Brain microvascular endothelial cell (primary cell): ENCODE data around the gene COL25A1.

Experiments
- DNase-seq: peaks from one replicate; pipeline ENCODE4 v3.0.0-alpha.2; 2020
- H3K27ac ChIP-seq: fragments of 250-450 bp; sonication (Bioruptor Pico); 2 replicates; pipeline ENCODE4 v1.5.1; 2020; ENCODE audit warnings: mild to moderate bottlenecking, moderate library complexity
- H3K27me3 ChIP-seq: fragments of 250-450 bp; sonication (Bioruptor Pico); replicated peaks from 2 replicates; pipeline ENCODE4 v1.5.1; 2020; ENCODE audit warnings: mild to moderate bottlenecking
- H3K36me3 ChIP-seq: fragments of 250-450 bp; sonication (Bioruptor Pico); replicated peaks from 2 replicates; pipeline ENCODE4 v1.5.1; 2020; ENCODE audit warnings: mild to moderate bottlenecking
- H3K4me3 ChIP-seq: 2 replicates; pipeline ENCODE4 v1.5.1; 2011; ENCODE audit warnings: low read depth, mild to moderate bottlenecking, control low read depth, low read length, moderate library complexity
- CTCF ChIP-seq: IDR thresholded peaks from 2 replicates; pipeline ENCODE4 v1.5.1; 2011; ENCODE audit warnings: low read depth, mild to moderate bottlenecking, moderate library complexity, low read length, control low read depth, inconsistent platforms; ENCODE audit errors: missing control alignments
- in situ Hi-C: cut with HindIII; loops from 2 replicates; pipeline ENCODE4 v1.10.0; 2017; ENCODE audit warnings: low sequenced_read_pairs, low pct_ligation_motif_present

COL25A1 gene

GRCh38 chr4:108834166-108834834 is 468.2 kb downstream of the COL25A1 start:
- H3K4me3 ChIP-seq, result no peak overlapping the region
- peak; percentile 87 for DNase-seq
- no peak overlapping the region for H3K27ac ChIP-seq
- in situ Hi-C loops, result no loop called here
- TF ChIP-seq CTCF, result no peak
- no peaks in the 10 kb centered on the region for H3K27me3 ChIP-seq
- H3K36me3 ChIP-seq, result no peaks in the 10 kb centered on the region

DNA sequence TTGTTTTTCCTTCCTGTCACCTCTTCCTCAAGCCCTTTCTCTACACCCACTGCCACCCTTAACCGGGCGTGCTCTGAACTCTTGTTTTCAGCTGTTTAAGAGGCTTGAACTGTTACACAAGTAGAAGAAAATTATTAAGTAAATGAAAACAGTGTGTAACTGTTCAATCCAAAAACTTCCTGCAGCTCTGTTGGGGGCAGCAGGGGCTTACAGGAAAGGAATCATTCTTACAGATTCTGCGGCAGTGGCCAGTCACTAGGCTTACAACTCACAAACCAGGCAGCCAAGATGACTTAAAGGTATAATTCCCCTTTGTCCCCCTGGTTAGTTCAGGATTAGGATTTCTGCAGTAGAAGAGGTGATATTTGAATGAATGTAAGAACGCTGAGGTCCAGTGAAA is 469.4 kb downstream of the COL25A1 start:
- TF ChIP-seq CTCF, result no peak
- in situ Hi-C loops, result no loop called here
- Histone ChIP-seq H3K36me3 (no peaks in the 10 kb centered on the region), H3K4me3 (no peak overlapping the region), H3K27ac (no peak overlapping the region), H3K27me3 (no peaks in the 10 kb centered on the region)
- DNase-seq, result no peak

- Histone ChIP-seq H3K27me3 (no peaks in the 10 kb centered on the region), H3K4me3 (no peak overlapping the region), H3K27ac (no peak overlapping the region), H3K36me3 (no peaks in the 10 kb centered on the region)
- DNase-seq, result no peak
- TF ChIP-seq CTCF, result no peak
- in situ Hi-C loops, result no loop called here
Measured at GRCh38 chr4:108831886-108832285, 470.6 kb downstream of the COL25A1 start.

DNA sequence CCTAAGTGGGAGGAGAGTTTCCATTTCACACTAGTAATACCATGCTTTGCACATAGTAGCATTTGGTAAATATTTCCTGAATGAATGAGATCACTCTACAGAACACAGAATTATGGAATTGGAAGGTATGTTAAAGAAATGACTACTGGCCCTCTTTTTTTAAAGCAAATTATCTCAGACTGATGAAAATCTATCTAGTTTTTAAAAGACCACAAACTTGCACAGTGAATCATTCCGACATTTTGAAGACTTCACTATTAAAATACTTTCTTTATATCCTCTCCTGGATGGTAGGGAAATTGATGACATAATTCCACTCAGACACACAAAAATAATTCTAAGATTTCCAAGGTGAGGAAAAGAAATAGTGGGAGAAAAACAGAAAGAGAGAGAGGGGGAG is 471.2 kb downstream of the COL25A1 start:
- no peak for DNase-seq
- Histone ChIP-seq H3K36me3 (no peaks in the 10 kb centered on the region), H3K27ac (no peak overlapping the region), H3K27me3 (no peaks in the 10 kb centered on the region), H3K4me3 (no peak overlapping the region)
- in situ Hi-C loops, result no loop called here
- TF ChIP-seq CTCF, result no peak

DNA sequence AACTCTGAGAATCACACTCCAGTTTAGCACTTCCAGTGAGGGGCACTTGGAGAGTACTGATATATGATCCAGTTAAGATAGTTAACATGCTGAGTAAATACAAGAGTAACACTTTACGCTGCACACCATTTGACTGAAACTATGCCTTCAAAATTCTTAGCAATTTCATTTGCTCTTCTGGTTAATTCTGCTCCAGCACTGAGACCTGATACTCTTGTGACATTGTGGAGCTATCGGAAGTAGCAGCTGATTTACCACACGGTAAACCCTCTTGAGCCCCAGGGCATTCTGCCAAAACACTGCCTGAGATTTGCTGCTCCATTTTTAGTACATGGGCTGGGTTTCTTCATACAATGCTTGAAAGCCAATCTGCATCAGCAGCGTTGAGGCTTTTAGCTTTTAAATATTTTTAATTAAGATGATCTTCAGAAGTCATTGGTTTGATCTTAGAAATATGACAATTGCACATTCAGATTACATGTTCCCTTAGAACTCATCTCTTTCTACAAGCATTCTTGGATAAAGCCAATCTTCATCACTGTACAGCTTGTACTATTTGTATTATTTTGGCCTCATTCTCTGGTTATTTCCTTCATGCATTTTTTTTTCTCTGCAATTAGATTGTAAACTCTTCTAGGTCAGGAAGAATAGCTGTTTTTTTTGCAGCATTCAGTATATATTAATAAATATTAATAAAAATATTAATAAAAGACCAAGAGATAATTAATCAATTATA is 471.8 kb downstream of the COL25A1 start:
- no peak for DNase-seq
- in situ Hi-C loops, result no loop called here
- no peaks in the 10 kb centered on the region for H3K27me3 ChIP-seq
- TF ChIP-seq CTCF, result no peak
- H3K27ac ChIP-seq, result no peak overlapping the region
- no peak overlapping the region for H3K4me3 ChIP-seq
- no peaks in the 10 kb centered on the region for H3K36me3 ChIP-seq
